DOHH2 (cell line): ENCODE measurements around the gene URB1.

Experiments
- CTCF ChIP-seq: fragments of 200-600 bp; sonication (generic); IDR thresholded peaks from one replicate; pipeline ENCODE4 v1.5.1; 2014; ENCODE audit warnings: antibody characterized with exemption, mild to moderate bottlenecking, low read depth, low read length; ENCODE audit not compliant: poor library complexity, severe bottlenecking
- EZH2phosphoT487 ChIP-seq: fragments of 200-600 bp; sonication (generic); IDR thresholded peaks from 2 replicates; pipeline ENCODE4 v1.6.1; 2017; ENCODE audit warnings: borderline replicate concordance, mild to moderate bottlenecking, antibody characterized with exemption, low read length, moderate library complexity, mixed read lengths

- no peak for TF ChIP-seq CTCF
- TF ChIP-seq EZH2phosphoT487: no peak
Measured at GRCh38 chr21:32302560-32302959, 90.3 kb downstream of the URB1 start.
